Measurements from ENCODE around the gene JUNB.

JUNB gene

DNA sequence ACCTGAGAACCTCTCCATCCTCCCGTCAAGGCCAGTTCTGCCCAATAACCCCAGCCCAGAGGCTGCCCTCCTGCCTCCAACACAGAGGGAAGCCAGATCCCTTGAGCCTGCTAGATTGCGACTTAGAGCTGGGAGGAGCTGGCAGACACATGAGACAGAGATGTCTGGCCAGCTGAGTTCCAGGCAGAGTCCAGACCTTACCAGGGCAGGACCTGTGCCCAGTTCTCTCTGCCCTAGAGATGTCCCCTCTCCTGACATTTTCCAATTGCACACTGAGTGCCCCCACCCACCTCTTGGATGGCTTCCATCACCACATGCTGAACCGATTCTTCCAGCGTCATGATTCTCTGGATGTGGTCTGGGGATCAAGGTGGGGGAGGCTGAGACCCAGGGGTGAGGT, 19.0 kb upstream of the JUNB start:
- DNase-seq (ENCODE audit: extremely low spot score, insufficient read length, low read depth) (no peak), FAIRE-seq (no peak)

GRCh38 chr19:12773571-12773970, 17.7 kb upstream of the JUNB start:
- FAIRE-seq: no peak

DNA sequence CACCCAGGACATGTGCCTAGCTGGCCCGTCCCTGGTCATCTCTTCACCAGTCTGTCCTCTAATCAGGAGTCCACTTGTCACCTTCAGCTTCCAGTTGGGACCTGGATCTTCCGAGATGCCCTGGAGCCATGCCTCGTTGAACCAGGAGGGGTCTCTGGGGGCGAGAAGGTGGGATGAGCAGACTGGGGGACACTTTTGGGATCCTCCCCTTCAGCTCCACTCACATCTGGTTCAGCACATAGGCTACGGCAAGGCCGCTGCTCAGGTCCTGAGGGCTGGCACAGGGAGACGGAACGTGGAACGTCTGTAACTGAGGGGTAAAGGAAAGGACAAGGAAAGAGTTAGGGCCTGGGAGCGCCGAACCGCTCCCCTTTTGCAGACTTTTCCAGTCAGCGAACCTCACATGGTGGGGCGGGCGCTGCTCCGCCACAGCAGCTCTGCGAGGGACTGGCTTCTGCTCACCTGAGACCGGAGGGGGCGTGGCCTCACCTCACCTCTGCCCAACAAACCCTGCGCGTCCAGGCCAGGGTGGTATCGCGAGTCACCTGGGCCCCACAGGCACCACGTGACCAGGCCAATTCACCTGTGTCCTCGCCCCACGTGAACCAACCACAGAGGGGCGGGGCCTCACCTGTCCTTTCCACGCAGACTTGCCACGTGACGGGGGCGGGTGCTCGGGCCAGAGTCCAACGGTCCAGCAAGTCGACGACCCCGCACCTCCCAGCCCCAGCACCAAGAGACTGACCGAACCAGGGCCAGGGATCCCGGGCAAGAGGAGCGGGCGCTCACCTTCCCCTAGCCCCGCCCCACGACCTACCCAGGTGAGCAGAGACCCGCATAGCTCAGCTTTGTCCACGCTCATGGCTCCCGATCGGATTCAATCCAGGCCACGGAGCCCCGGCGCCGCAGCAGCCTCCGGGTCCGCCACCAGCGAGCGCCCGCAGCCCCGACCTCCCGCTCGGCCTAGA, 16.4 kb upstream of the JUNB start, which contains the start of gene HOOK2:
Gene HOOK2, minus strand, starts transcription at position 965 of the 968 bp plus-strand sequence. Its CDS starts 103 bp downstream, at position 862.
- FAIRE-seq (no peak), DNase-seq (ENCODE audit: extremely low spot score, insufficient read length, low read depth) (no peak)

More at GRCh38 chr19:12773571-12773970, 17.7 kb upstream of the JUNB start:
- no peak for DNase-seq (ENCODE audit: extremely low spot score, insufficient read length, low read depth)

DNA sequence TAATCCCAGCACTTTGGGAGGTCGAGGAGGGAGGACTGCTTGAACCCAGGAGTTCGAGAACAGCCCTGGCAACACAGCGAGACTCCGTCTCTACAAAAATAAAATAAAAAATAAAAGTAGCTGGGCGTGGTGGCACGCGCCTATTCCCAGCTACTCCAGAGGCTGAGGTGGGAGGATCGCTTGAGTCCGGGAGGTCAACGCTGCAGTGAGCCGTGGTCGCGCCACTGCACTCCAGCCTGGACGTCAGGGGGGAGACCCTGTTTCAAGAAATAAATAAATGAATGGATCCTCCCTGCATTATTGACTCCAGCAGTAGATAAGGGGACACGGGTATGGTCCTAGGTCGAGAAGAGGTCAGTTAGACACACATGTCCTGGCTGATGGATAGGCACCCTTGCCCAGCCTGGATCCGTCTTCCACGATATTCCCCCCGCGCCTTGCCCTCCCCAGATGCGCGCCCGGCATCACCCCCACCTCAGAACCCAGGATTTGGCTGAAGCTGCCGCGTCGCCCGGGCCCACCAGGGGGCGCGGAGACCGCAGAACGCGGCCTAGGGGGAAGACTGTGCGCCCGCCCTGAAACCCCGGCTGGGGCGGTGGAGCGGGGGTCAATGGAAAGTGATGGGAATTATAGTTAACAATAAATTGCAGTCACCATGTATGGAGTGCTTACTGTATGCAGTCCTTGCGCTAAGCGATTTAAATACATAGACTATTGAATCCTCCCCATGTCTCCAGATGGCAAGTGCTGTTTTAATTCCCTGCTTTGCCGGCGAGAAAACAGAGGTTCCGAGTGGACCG, 13.9 kb upstream of the JUNB start:
- FAIRE-seq (peak; percentile 67), DNase-seq (ENCODE audit: extremely low spot score, insufficient read length, low read depth) (no peak)

- DNase-seq (ENCODE audit: extremely low spot score, insufficient read length, low read depth) (no peak), FAIRE-seq (peak; percentile 56)
These were observed 13.0 kb upstream of the JUNB start for GRCh38 chr19:12778017-12778904.

DNA sequence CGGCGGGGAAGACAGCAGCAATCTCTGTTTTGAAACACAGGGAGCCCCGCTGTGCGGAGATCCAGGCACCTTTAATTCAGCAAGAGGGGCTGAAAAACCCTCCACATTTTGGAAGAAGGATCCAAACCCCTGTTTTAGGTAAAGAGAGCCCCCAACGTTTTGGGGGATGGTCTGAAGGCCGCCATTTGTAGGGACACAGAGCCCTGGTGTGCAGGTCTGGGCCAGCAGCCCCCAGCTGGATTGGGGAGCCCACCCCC, 12.5 kb upstream of the JUNB start:
- FAIRE-seq: no peak
- DNase-seq (ENCODE audit: extremely low spot score, insufficient read length, low read depth): no peak

DNA sequence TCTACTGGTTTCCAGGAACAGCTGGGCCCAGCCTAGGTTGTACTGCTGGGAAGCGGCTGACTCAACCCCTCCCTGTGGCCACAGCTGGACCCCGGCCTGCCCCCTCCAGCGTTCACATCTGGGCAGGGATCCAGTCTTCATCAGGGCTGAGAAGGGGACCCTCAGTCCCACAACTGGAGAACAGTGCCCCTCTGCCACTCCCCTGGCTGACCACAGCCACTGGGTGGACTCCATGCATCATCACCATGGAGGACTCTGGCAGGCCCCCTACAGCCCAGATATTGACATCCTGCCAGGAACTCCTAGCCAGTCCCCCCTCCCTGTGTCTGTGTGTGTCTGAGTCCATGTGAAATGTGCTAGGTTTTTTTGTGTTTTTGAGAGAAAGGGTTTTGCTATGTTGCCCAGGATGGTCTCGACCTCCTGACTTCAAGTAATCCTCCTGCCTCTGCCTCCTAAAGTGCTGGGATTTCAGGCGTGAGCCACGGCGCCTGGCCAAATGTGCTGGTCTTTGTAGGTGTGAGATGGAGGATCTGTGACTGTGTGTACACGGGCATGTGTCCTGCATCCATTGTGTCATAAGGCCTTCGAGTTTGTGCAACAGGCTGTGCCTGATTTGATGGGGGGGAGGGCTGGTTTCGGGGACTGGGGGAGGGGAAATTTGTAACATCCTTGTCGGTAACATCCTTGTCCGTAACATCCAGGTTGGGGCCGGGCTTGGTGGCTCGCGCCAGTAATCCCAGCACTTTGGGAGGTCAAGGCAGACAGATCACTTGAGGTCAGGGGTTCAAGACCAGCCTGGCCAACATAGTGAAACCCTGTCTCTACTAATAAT, 11.9 kb upstream of the JUNB start:
- FAIRE-seq: peak; percentile 51
- no peak for DNase-seq (ENCODE audit: extremely low spot score, insufficient read length, low read depth)

- FAIRE-seq: no peak
- DNase-seq (ENCODE audit: extremely low spot score, insufficient read length, low read depth): no peak
These were observed 9.2 kb upstream of the JUNB start for GRCh38 chr19:12782174-12782423.

GRCh38 chr19:12782424-12783290, 8.6 kb upstream of the JUNB start:
- no peak for DNase-seq (ENCODE audit: extremely low spot score, insufficient read length, low read depth)
- peak; percentile 58 for FAIRE-seq

DNA sequence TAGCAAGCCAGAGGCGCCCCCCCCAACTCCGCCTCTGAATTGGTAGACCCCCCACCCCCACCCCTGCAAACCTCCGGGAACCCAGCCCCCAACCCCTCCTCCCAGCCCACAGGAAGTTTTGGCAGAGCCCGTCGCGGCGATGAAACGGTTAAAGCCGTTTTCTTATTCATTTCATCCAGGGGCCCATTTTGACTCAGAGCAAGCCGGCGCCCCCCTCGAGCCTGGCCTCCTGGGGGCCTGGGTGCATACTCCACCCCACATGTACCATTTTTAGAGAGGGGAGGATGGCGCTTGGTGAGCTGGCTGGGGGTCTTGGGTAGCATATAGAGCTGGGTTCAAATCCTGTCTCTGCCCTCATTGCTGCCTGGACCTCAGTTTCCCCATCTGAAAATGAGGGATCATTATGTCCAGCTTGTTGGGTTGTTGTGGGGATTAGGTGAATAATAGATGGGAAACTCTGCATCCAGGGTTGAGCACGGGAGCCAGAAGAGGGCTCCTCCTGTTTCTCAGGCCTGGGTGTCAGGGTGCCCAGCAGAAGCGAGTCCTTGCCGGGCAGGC, 7.9 kb upstream of the JUNB start:
- FAIRE-seq: no peak
- no peak for DNase-seq (ENCODE audit: extremely low spot score, insufficient read length, low read depth)

DNA sequence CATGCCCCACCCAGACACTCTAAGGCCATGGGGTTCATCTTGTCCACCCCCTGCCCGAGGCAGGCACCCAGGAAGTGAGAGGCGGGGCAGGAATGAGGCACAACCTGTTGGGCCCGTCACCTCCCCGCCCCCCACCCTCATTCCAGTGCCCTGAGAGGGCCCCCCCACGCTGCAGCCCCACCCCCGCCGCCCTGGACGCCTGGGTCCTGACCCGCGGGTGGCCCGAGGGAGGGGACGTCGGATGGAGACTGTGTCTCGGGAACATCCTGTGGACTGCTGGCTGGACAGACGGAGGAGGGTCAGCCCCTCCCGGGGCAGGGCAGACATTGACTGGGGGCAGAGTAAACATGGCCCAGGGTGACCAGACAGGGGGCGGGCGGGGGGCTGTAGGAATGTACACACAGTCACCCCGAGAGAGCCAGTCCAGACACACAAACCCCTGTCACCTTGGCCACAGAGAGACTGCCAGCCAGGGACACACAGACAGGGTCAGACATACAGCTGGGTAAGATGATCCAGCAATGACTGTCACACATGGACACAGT, 7.4 kb upstream of the JUNB start:
- DNase-seq (ENCODE audit: extremely low spot score, insufficient read length, low read depth): no peak
- FAIRE-seq: no peak

DNA sequence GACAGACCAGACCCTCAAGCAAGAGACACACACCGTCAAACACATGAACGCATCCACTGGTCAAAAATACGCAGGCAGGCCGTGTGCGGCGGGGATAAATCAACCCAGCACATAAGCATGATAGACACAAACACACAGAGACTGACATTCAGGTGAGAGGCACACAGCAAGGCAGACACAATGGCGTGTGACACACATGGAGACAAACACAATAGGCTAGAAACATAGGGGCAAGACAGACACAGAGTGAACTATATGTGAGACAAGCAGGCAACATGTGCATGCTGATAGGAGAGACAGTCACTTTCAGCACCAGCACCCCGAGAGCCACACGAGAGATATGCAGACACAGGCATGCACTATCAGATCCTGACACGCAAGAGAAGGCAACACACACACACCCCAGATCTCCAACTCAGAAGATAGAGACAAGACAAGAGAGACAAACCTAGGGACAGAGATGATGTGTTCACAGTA, 6.9 kb upstream of the JUNB start:
- FAIRE-seq (no peak), DNase-seq (ENCODE audit: extremely low spot score, insufficient read length, low read depth) (no peak)

DNA sequence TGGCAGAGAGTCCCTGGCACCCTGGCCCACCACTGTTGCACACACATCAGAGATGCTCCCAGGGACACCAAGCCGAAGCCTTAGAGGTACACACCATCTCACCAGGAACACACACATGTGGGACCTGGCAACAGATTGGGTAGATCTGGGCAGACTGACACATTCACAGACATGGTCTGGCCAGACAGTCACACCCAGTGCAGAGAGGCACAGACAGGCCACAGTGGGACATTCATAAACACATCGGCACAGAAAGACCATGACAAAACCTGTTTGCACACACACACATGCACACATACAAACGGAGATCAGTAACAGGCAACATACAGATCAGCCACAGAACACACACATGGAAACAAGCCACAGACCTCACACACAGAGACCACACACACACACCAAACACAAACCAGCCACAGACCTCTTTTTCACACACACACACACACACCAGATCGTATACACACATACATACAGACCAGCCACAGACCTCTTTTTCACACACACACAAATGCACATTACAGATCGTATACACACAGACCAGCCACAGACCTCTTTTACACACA, 6.3 kb upstream of the JUNB start:
- FAIRE-seq (peak; percentile 52), DNase-seq (ENCODE audit: extremely low spot score, insufficient read length, low read depth) (no peak)

DNA sequence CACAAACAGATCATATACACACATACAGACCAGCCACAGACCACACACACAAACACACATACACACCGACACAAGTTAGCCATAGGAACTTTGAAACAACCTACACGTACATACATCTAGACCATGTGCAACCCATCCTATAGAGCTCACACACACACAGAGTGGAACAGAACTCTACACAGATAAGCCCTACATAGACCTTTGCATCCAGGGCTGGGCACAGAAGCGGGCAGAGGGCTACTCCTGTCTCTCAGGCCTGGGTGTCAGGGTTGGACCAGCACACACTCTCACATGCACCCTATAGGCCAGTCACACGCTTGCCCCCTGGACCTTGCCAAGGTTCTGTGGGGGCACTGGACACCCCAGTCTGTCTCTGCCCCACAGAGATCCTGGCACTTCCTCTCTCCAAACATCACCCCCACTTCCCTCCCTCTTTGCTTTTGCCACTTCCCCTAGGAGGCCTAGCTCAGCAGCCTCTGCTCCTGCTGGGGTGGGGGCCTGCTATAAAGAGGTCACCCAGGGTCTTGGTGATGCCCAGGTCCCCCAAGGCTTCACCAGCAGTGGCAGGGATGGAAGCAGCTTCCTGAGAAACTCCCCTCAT, 5.8 kb upstream of the JUNB start:
- FAIRE-seq: no peak
- DNase-seq (ENCODE audit: extremely low spot score, insufficient read length, low read depth): no peak

- no peak for FAIRE-seq
- no peak for DNase-seq (ENCODE audit: extremely low spot score, insufficient read length, low read depth)
These were observed 5.0 kb upstream of the JUNB start for GRCh38 chr19:12786141-12786870.

DNA sequence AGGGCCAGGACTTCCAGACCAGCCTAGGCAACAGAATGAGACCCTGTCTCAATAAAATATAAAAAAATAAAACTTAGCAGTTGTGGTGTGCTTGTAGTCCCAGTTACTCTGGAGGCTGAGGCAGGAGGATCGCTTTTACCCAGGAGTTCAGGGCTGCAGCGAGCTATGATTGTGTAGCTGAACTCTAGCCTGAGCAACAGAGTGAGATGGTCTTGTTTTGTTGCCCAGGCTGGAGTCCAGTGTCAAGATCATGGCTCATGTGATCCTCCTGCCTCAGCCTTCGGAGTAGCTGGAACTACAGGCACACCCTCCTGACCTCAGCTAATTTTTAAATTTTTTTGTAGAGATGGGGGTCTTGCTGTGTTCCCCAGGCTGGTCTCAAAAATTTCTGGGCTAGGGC, 4.3 kb upstream of the JUNB start:
- DNase-seq (ENCODE audit: extremely low spot score, insufficient read length, low read depth) (no peak), FAIRE-seq (no peak)

- DNase-seq (ENCODE audit: extremely low spot score, insufficient read length, low read depth) (no peak), FAIRE-seq (no peak)
These were observed 3.8 kb upstream of the JUNB start for GRCh38 chr19:12787458-12787857.

Data from GM18507 (cell line).